ENCODE measurements around the gene MEF2A. TPM values are rescaled to one million over a fixed set of nuclear protein-coding genes. Genes with fewer than 3 reads are reported as not detected.

MEF2A gene
- total RNA-seq, 3 donors from 2014 or later = 41.6 to 77.6 (median 63.4) TPM

GRCh38 chr15:99719096-99719541 lies 153.3 kb downstream of the MEF2A start:
- peak in 1 of 2 donors; percentile 6 for DNase-seq (ENCODE audit: low spot score in 2 of 2)
- intact Hi-C loops (cut with DNase I; ENCODE audit: low total_unique reads) = no loop called here
- H3K27ac ChIP-seq = no peak overlapping the region
- H3K36me3 ChIP-seq = no peaks in the 10 kb centered on the region
- peaks cover 7 to 9% of the 10 kb centered on the region in 2 donors for H3K4me1 ChIP-seq
- no peaks in the 10 kb centered on the region for H3K9me3 ChIP-seq
- TF ChIP-seq POLR2AphosphoS5 (IDR thresholded peaks at IDR 0.05) (no peak), POLR2A (IDR thresholded peaks at IDR 0.05) (no peak), CTCF (IDR thresholded peaks at IDR 0.05) (no peak)
- no peak overlapping the region for H3K4me3 ChIP-seq
- H3K27me3 ChIP-seq = no peaks in the 10 kb centered on the region

GRCh38 chr15:99720533-99720932 lies 154.7 kb downstream of the MEF2A start:
- H3K4me1 ChIP-seq = peaks cover 7 to 9% of the 10 kb centered on the region in 2 donors
- H3K27me3 ChIP-seq = no peaks in the 10 kb centered on the region
- H3K27ac ChIP-seq = peak overlapping the region in 1 of 2 donors; percentile 36
- H3K4me3 ChIP-seq = no peak overlapping the region
- no peaks in the 10 kb centered on the region for H3K36me3 ChIP-seq
- intact Hi-C loops (cut with DNase I; ENCODE audit: low total_unique reads) = loop anchor here (10.0 kb wide), 1 partner anchor 426 kb away; no protein-coding TSS in a partner anchor
- TF ChIP-seq CTCF (IDR thresholded peaks at IDR 0.05) (no peak), POLR2A (IDR thresholded peaks at IDR 0.05) (no peak), POLR2AphosphoS5 (IDR thresholded peaks at IDR 0.05) (no peak)
- no peaks in the 10 kb centered on the region for H3K9me3 ChIP-seq
- peak in 1 of 2 donors; percentile 10 for DNase-seq (ENCODE audit: low spot score in 2 of 2)

GRCh38 chr15:99721104-99721778 lies 155.5 kb downstream of the MEF2A start:
- DNase-seq (ENCODE audit: low spot score in 2 of 2) = peak in 1 of 2 donors; percentile 34
- Histone ChIP-seq H3K4me1 (peaks cover 7 to 9% of the 10 kb centered on the region in 2 donors), H3K4me3 (no peak overlapping the region), H3K27ac (peak overlapping the region; percentile 41 to 73), H3K9me3 (no peaks in the 10 kb centered on the region), H3K36me3 (no peaks in the 10 kb centered on the region), H3K27me3 (no peaks in the 10 kb centered on the region)
- no peak for TF ChIP-seq POLR2AphosphoS5 (IDR thresholded peaks at IDR 0.05)
- TF ChIP-seq CTCF (IDR thresholded peaks at IDR 0.05) = no peak
- TF ChIP-seq POLR2A (IDR thresholded peaks at IDR 0.05) = no peak
- intact Hi-C loops (cut with DNase I; ENCODE audit: low total_unique reads) = loop anchor here (10.0 kb wide), 1 partner anchor 426 kb away; no protein-coding TSS in a partner anchor

- peak in 1 of 2 donors; percentile 56 for DNase-seq (ENCODE audit: low spot score in 2 of 2)
- Histone ChIP-seq H3K27ac (peak overlapping the region; percentile 41 to 73), H3K4me3 (no peak overlapping the region), H3K27me3 (no peaks in the 10 kb centered on the region), H3K9me3 (no peaks in the 10 kb centered on the region), H3K36me3 (no peaks in the 10 kb centered on the region), H3K4me1 (peaks cover 3 to 5% of the 10 kb centered on the region in 2 donors)
- TF ChIP-seq CTCF (IDR thresholded peaks at IDR 0.05) = no peak
- TF ChIP-seq POLR2AphosphoS5 (IDR thresholded peaks at IDR 0.05) = no peak
- no peak for TF ChIP-seq POLR2A (IDR thresholded peaks at IDR 0.05)
- intact Hi-C loops (cut with DNase I; ENCODE audit: low total_unique reads) = loop anchor here (10.0 kb wide), 1 partner anchor 427 kb away; no protein-coding TSS in a partner anchor
Observed at GRCh38 chr15:99721896-99722295, 156.1 kb downstream of the MEF2A start.

- Histone ChIP-seq H3K27me3 (no peaks in the 10 kb centered on the region), H3K4me1 (no peaks in the 10 kb centered on the region), H3K27ac (peak overlapping the region in 1 of 2 donors; percentile 73), H3K36me3 (no peaks in the 10 kb centered on the region), H3K9me3 (no peaks in the 10 kb centered on the region), H3K4me3 (no peak overlapping the region)
- DNase-seq (ENCODE audit: low spot score in 2 of 2) = no peak
- intact Hi-C loops (cut with DNase I; ENCODE audit: low total_unique reads) = loop anchor here (10.0 kb wide), 1 partner anchor 428 kb away; no protein-coding TSS in a partner anchor
- TF ChIP-seq POLR2A (IDR thresholded peaks at IDR 0.05) (no peak), POLR2AphosphoS5 (IDR thresholded peaks at IDR 0.05) (no peak), CTCF (IDR thresholded peaks at IDR 0.05) (no peak)
Observed at GRCh38 chr15:99722406-99722805, 156.6 kb downstream of the MEF2A start.

Data from breast epithelium (tissue), 4 donors.